ENCODE measurements around the gene THADA.
"Not testable (repeated sequence)": the region's sequence is repeated elsewhere in the genome, so short reads cannot be mapped to it uniquely, and the experiment has no call there.

The THADA gene

GRCh38 chr2:43388371-43388770 is 207.5 kb downstream of the THADA start:
- DNase-seq (ENCODE audit: low spot score): no peak

GRCh38 chr2:43387092-43388062 is 208.5 kb downstream of the THADA start:
- peak; percentile 10 for DNase-seq (ENCODE audit: low spot score)

- not testable (repeated sequence) for DNase-seq (ENCODE audit: low spot score)
These were observed 209.2 kb downstream of the THADA start for GRCh38 chr2:43386679-43387078.

- no peak for DNase-seq (ENCODE audit: low spot score)
These were observed 211.7 kb downstream of the THADA start for GRCh38 chr2:43384143-43384542.

- DNase-seq (ENCODE audit: low spot score): no peak
These were observed 212.3 kb downstream of the THADA start for GRCh38 chr2:43383533-43383932.

GRCh38 chr2:43379494-43379893 is 216.3 kb downstream of the THADA start:
- no peak for DNase-seq (ENCODE audit: low spot score)

GRCh38 chr2:43377327-43377726 is 218.5 kb downstream of the THADA start:
- DNase-seq (ENCODE audit: low spot score): no peak

- DNase-seq (ENCODE audit: low spot score): no peak
These were observed 219.2 kb downstream of the THADA start for GRCh38 chr2:43376523-43377198.

GRCh38 chr2:43375746-43376522 is 219.9 kb downstream of the THADA start:
- DNase-seq (ENCODE audit: low spot score): no peak

- DNase-seq (ENCODE audit: low spot score): no peak
These were observed 223.3 kb downstream of the THADA start for GRCh38 chr2:43372416-43373081.

- DNase-seq (ENCODE audit: low spot score): no peak
These were observed 225.1 kb downstream of the THADA start for GRCh38 chr2:43370705-43371104.

GRCh38 chr2:43370146-43370545 is 225.7 kb downstream of the THADA start:
- no peak for DNase-seq (ENCODE audit: low spot score)

GRCh38 chr2:43368483-43369385 is 227.1 kb downstream of the THADA start:
- no peak for DNase-seq (ENCODE audit: low spot score)

GRCh38 chr2:43367012-43367782 is 228.6 kb downstream of the THADA start:
- no peak for DNase-seq (ENCODE audit: low spot score)

- no peak for DNase-seq (ENCODE audit: low spot score)
These were observed 232.7 kb downstream of the THADA start for GRCh38 chr2:43363120-43363519.

GRCh38 chr2:43361286-43361685 is 234.6 kb downstream of the THADA start:
- no peak for DNase-seq (ENCODE audit: low spot score)

GRCh38 chr2:43360137-43360536 is 235.7 kb downstream of the THADA start:
- DNase-seq (ENCODE audit: low spot score): no peak

GRCh38 chr2:43358410-43359201 is 237.2 kb downstream of the THADA start:
- DNase-seq (ENCODE audit: low spot score): no peak

- DNase-seq (ENCODE audit: low spot score): no peak
These were observed 239.1 kb downstream of the THADA start for GRCh38 chr2:43356774-43357173.
